Immature natural killer cell (primary cell): Measurements from ENCODE around the gene KDSR. TPM values are rescaled to one million over a fixed set of nuclear protein-coding genes. Genes with fewer than 3 reads are reported as not detected.

ENCODE experiments used
- DNase-seq, 3 donors: peaks; one replicate each; pipeline ENCODE4 v3.0.0; 2022; ENCODE audit warnings: mixed read lengths in 1 of 3
- H3K27ac Mint-ChIP-seq, 6 donors: one replicate each; pipeline ENCODE4 v1.8.0; 2020; ENCODE audit warnings: mixed read lengths in 6 of 6, mild to moderate bottlenecking in 5 of 6, inconsistent platforms in 4 of 6, moderate library complexity in 3 of 6
- H3K27me3 Mint-ChIP-seq, 3 donors: one replicate each; pipeline ENCODE4 v1.8.0; 2020 to 2021; ENCODE audit warnings: low read depth in 3 of 3, mild to moderate bottlenecking in 3 of 3, mixed read lengths in 3 of 3, moderate library complexity in 3 of 3, inconsistent platforms in 1 of 3
- H3K36me3 Mint-ChIP-seq, 3 donors: one replicate each; pipeline ENCODE4 v1.8.0; 2020; ENCODE audit warnings: mixed read lengths in 3 of 3, inconsistent platforms in 2 of 3, mild to moderate bottlenecking in 2 of 3
- H3K4me1 Mint-ChIP-seq, 2 donors: one replicate each; pipeline ENCODE4 v1.8.0; 2020; ENCODE audit warnings: inconsistent platforms in 2 of 2, mild to moderate bottlenecking in 2 of 2, mixed read lengths in 2 of 2, moderate library complexity in 1 of 2
- H3K4me3 Mint-ChIP-seq, 5 donors: one replicate each; pipeline ENCODE4 v1.8.0; 2020; ENCODE audit warnings: mild to moderate bottlenecking in 5 of 5, mixed read lengths in 5 of 5, inconsistent platforms in 3 of 5, moderate library complexity in 3 of 5
- H3K9me3 Mint-ChIP-seq, 6 donors: one replicate each; pipeline ENCODE4 v1.8.0; 2020; ENCODE audit warnings: mild to moderate bottlenecking in 6 of 6, mixed read lengths in 6 of 6, inconsistent platforms in 4 of 6, moderate library complexity in 3 of 6
- polyA plus RNA-seq, 3 donors: library from polyadenylated mRNA; unstranded; fragments of 300-500 nt; fragmentation: Illumina TruSeq; gene quantifications; one replicate each; pipeline ENCODE4 v1.2.3, GENCODE V29; 2021

Gene KDSR
- polyA plus RNA-seq, 3 donors from 2014 or later: 37.7 to 45.6 (median 39.2) TPM

DNA sequence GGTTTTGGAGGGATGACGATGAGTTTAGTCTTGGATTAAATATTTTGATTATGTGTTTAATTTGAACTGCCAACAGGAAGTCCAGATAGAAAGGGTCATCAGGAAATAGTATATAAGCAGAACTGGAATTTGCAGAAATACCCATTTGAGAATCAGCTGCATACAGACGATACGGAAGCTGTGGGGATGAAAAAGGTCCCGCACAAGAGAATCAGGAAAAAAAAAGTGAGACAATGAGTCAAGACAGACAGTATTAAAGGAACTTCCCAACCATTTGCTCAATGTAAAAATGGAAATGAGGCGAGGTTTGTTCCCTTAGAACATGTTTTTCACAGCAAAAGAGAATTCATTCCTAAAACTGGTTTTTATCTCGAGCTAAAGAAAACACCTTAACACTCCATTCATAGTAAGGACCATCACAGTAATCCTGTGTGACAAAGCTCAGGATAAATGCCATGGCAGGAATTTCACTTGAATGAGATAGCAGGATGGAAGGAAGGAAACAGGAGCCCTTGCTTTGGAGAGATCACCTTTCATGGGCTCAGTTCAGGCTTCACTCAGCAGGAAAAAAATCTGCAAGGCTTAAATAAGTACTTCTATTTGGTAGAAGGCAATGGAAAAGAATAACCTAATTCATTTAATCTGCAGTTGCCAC, 76.7 kb downstream of the KDSR start:
- no peak for DNase-seq
- Mint-ChIP-seq H3K36me3 (peaks cover 14 to 20% (median 16%) of the 10 kb centered on the region in 3 donors), H3K27me3 (peaks cover 0 to 2% (median 1%) of the 10 kb centered on the region in 3 donors), H3K4me3 (peak overlapping the region; percentile 68 to 78 (median 74)), H3K4me1 (peaks cover 0 to 45% of the 10 kb centered on the region in 2 donors), H3K27ac (peak overlapping the region in 5 of 6 donors; percentile 84 to 91 (median 87)), H3K9me3 (no peaks in the 10 kb centered on the region)

- Mint-ChIP-seq H3K4me1 (peaks cover 0 to 37% of the 10 kb centered on the region in 2 donors), H3K4me3 (no peak overlapping the region), H3K9me3 (no peaks in the 10 kb centered on the region), H3K27ac (no peak overlapping the region), H3K36me3 (peaks cover 6 to 17% (median 10%) of the 10 kb centered on the region in 3 donors), H3K27me3 (peaks cover 0 to 2% (median 1%) of the 10 kb centered on the region in 3 donors)
- no peak for DNase-seq
Observed at GRCh38 chr18:63288311-63288710, 78.7 kb downstream of the KDSR start.

DNA sequence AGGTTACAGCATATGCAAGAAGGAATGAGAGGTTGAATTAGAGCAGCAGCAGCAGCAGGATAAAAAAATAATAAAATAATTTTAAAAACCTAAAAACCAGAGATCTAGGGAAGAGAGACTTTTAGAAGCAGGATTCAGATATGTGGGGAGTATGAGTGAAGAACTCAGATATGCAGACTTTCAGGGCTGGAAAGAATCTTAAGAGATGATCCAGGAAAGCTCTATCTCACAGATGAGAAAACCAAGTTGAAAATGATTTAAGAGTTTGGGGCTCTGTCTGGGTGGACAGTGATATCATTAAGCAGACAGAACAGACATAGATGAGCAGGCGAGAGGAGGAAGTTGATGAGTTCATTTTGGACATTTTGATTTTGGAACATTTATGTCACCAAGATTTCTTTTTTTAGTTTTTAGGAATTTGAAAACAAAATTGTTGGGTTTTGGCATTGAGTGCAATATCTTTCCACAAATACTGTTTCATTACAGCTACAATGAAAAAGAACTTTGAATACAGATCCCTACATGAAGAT, 79.2 kb downstream of the KDSR start:
- Mint-ChIP-seq H3K4me1 (peaks cover 0 to 32% of the 10 kb centered on the region in 2 donors), H3K36me3 (peaks cover 5 to 13% (median 6%) of the 10 kb centered on the region in 3 donors), H3K9me3 (no peaks in the 10 kb centered on the region)

GRCh38 chr18:63286926-63287325, 80.1 kb downstream of the KDSR start:
- Mint-ChIP-seq H3K4me1 (peaks cover 0 to 23% of the 10 kb centered on the region in 2 donors), H3K4me3 (no peak overlapping the region)
- DNase-seq: no peak

More for the DNA sequence above, 79.2 kb downstream of the KDSR start:
- no peak for DNase-seq
- H3K27me3 Mint-ChIP-seq: peaks cover 0 to 2% (median 1%) of the 10 kb centered on the region in 3 donors
- H3K4me3 Mint-ChIP-seq: no peak overlapping the region
- no peak overlapping the region for H3K27ac Mint-ChIP-seq

DNA sequence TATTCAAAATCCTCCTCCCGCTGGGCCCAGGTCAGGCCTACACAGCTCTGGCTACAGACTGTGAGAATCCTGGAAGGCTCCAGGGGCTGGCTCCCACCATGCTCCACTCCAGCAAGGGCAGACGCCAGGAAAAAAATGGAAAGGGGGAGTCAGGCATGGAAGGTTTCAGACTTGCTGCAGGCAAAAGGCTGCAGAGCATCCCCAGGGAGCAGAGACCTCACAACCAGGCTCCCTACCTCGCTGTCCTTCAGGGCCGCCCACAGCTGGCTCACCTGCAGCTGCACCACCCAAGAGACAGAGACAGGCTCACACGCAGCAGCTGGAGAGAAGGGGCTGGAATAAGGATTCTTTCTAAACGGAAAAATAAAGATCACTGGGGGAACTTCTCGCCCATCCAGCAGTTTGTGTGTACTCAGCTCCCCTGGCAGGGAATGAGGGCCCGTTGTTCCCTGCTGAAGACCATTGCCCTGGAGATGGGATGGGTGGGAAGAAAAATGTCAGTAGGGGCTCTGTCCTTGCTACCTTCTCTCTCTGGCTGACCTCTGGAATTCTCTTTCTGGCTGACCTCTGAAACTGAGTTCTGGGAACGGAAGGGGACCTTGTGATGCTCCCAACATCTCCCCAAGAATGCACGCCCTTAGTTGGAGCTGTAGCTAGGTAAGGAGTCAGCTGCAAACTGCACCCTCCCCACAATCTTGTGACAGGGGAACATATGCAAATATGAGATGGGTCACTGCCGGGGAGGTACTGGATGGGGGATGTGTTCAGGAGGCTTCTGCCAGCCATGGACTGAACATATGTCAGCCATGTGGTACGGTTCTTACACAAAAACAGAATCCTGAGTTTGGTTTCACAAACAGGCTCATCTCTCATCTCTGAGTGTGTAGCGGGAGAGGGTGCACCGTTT, 81.9 kb downstream of the KDSR start:
- Mint-ChIP-seq H3K4me3 (no peak overlapping the region), H3K9me3 (no peaks in the 10 kb centered on the region), H3K27ac (no peak overlapping the region), H3K27me3 (peaks cover 0 to 2% (median 2%) of the 10 kb centered on the region in 3 donors), H3K36me3 (peaks cover 13 to 18% (median 16%) of the 10 kb centered on the region in 3 donors), H3K4me1 (peaks cover 0 to 5% of the 10 kb centered on the region in 2 donors)
- DNase-seq: no peak

More at GRCh38 chr18:63286926-63287325, 80.1 kb downstream of the KDSR start:
- Mint-ChIP-seq H3K9me3 (no peaks in the 10 kb centered on the region), H3K27ac (no peak overlapping the region), H3K27me3 (peaks cover 0 to 2% (median 1%) of the 10 kb centered on the region in 3 donors), H3K36me3 (peaks cover 0 to 7% (median 5%) of the 10 kb centered on the region in 3 donors)

- Mint-ChIP-seq H3K27me3 (peaks cover 0 to 2% (median 2%) of the 10 kb centered on the region in 3 donors), H3K36me3 (peaks cover 13 to 21% (median 18%) of the 10 kb centered on the region in 3 donors), H3K4me1 (no peaks in the 10 kb centered on the region), H3K9me3 (no peaks in the 10 kb centered on the region), H3K27ac (no peak overlapping the region), H3K4me3 (no peak overlapping the region)
- DNase-seq: no peak
Observed at GRCh38 chr18:63284173-63284799, 82.7 kb downstream of the KDSR start.

DNA sequence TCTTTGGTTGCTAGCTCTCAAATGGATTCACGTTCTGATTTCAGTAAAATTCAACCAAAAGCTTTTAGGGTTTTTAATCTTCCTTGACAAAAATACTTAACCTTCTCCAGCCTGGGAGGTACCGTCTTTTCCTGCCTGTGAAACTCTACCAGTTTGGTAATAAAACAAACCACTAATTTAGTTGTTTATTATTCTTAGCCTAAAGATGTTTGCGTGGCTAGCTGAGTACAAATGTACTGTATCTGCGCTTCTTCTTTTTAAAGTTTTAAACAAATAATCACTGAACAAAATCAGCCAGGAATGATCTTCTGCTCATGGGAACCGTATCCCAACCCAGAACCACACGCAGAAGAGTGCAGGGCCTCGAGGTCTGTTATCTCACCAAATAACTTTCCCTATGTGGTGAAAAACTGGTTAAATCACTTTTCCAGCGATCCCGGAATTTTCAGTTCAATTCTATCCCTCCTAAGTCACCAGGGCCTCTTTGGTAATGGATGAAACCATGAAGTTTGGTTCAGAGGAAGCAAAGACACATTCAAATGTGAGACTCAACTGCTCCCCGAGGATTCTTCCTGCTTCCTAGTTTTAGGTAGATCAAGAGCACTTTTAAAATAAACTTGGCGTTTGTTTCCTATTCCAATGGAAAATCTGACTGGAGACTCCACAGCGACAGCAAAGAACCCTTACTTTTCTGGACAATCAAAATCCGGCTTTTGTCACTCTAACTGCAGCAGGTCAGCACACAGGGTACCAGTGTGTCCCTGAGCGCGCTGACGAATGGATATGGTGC, 83.5 kb downstream of the KDSR start:
- no peak overlapping the region for H3K4me3 Mint-ChIP-seq
- H3K4me1 Mint-ChIP-seq: peaks cover 2 to 4% of the 10 kb centered on the region in 2 donors
- peaks cover 13 to 23% (median 18%) of the 10 kb centered on the region in 3 donors for H3K36me3 Mint-ChIP-seq
- H3K27ac Mint-ChIP-seq: no peak overlapping the region
- peaks cover 0 to 2% (median 2%) of the 10 kb centered on the region in 3 donors for H3K27me3 Mint-ChIP-seq
- DNase-seq: no peak
- H3K9me3 Mint-ChIP-seq: no peaks in the 10 kb centered on the region

- Mint-ChIP-seq H3K27ac (no peak overlapping the region), H3K4me3 (no peak overlapping the region), H3K9me3 (no peaks in the 10 kb centered on the region), H3K4me1 (peaks cover 9 to 10% of the 10 kb centered on the region in 2 donors), H3K27me3 (peaks cover 0 to 2% (median 2%) of the 10 kb centered on the region in 3 donors), H3K36me3 (peaks cover 13 to 27% (median 18%) of the 10 kb centered on the region in 3 donors)
- DNase-seq: no peak
Observed at GRCh38 chr18:63282793-63283192, 84.2 kb downstream of the KDSR start.

Other genes with a start within 250 kb of the KDSR start
- gene BCL2, start 47.4 kb downstream of the KDSR start, polyA plus RNA-seq: 1 to 10 TPM; 5.1 to 8.0 (median 5.7) TPM
- 10 to 100 TPM; 63.5 to 99.1 (median 75.5) TPM for gene VPS4B, start 55.3 kb upstream of the KDSR start, polyA plus RNA-seq
- gene SERPINB5, start 109.8 kb upstream of the KDSR start, polyA plus RNA-seq: not detected
- gene SERPINB12, start 175.2 kb upstream of the KDSR start, polyA plus RNA-seq: not detected
- not detected for gene SERPINB13, start 220.1 kb upstream of the KDSR start, polyA plus RNA-seq